NCI-H226 (cell line): ENCODE results near the gene VSX2.
A peak's percentile ranks its signal among the peaks of the same experiment; 100 is the strongest.

Experiments
- DNase-seq: peaks from one replicate; pipeline ENCODE4 v3.0.0-alpha.2; 2015

VSX2 gene

GRCh38 chr14:74260525-74261233, 21.4 kb downstream of the VSX2 start:
- DNase-seq, result no peak

GRCh38 chr14:74261288-74261687, 22.0 kb downstream of the VSX2 start:
- DNase-seq, result no peak

GRCh38 chr14:74262076-74262475, 22.8 kb downstream of the VSX2 start:
- no peak for DNase-seq

- DNase-seq, result no peak
Measured at GRCh38 chr14:74263181-74263580, 23.9 kb downstream of the VSX2 start.

GRCh38 chr14:74263921-74264320, 24.7 kb downstream of the VSX2 start:
- no peak for DNase-seq

- DNase-seq, result no peak
Measured at GRCh38 chr14:74265301-74265965, 26.2 kb downstream of the VSX2 start.

- DNase-seq, result no peak
Measured at GRCh38 chr14:74267588-74267987, 28.3 kb downstream of the VSX2 start.

- DNase-seq, result peak; percentile 46
Measured at GRCh38 chr14:74270382-74271177, 31.3 kb downstream of the VSX2 start.

- DNase-seq, result no peak
Measured at GRCh38 chr14:74271365-74271764, 32.1 kb downstream of the VSX2 start.

- peak; percentile 43 for DNase-seq
Measured at GRCh38 chr14:74275241-74275841, 36.1 kb downstream of the VSX2 start.

- no peak for DNase-seq
Measured at GRCh38 chr14:74278080-74278479, 38.8 kb downstream of the VSX2 start.

GRCh38 chr14:74281069-74281468, 41.8 kb downstream of the VSX2 start:
- DNase-seq, result no peak

- DNase-seq, result peak; percentile 17
Measured at GRCh38 chr14:74286736-74287135, 47.5 kb downstream of the VSX2 start.

GRCh38 chr14:74289801-74290200, 50.6 kb downstream of the VSX2 start:
- no peak for DNase-seq

- no peak for DNase-seq
Measured at GRCh38 chr14:74290415-74290814, 51.2 kb downstream of the VSX2 start.

GRCh38 chr14:74292061-74292460, 52.8 kb downstream of the VSX2 start:
- no peak for DNase-seq

GRCh38 chr14:74293606-74294005, 54.4 kb downstream of the VSX2 start:
- DNase-seq, result no peak

GRCh38 chr14:74296037-74296467, 56.8 kb downstream of the VSX2 start:
- DNase-seq, result no peak

- DNase-seq, result no peak
Measured at GRCh38 chr14:74297986-74298385, 58.7 kb downstream of the VSX2 start.

- DNase-seq, result no peak
Measured at GRCh38 chr14:74299061-74299545, 59.9 kb downstream of the VSX2 start.

- DNase-seq, result no peak
Measured at GRCh38 chr14:74301594-74302151, 62.4 kb downstream of the VSX2 start.

GRCh38 chr14:74302152-74302628, 62.9 kb downstream of the VSX2 start:
- peak; percentile 37 for DNase-seq
